ENCODE results near the gene EXOC6B.

Gene EXOC6B

DNA sequence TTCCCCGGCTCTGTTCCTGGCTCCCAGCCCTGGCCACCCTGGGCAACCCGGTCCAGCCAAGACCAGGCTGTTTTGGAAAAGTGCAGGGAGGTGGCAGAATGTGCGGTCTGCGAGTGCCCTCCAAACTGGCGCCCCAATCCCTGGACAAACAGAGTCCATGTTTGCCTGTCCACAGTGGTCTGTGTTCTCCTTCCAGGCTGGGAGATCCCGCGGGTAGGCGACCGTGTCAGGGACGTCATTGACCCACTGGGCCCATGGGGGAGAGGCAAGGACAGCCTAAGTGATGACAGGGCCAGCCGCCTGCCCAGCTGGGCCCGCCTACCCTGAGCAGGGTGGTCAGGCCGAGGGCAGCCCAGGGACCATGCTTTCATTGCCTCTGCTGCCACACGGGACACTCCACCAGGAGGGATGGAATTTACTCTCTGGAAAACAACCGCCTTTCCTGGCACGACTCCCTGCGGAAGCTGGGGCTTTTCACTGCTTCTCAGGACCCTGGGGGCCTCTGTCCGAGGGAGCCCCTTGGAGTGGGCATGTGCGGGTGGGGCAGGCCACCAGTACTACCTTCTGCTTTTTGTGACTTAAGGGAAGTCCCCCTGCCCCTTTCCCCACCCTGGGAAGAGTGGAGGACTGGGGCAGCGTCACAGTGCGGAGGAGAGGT lies 698.3 kb downstream of the EXOC6B start:
- H3K4me3 ChIP-seq = no peak overlapping the region
- H3K27ac ChIP-seq = no peak overlapping the region

DNA sequence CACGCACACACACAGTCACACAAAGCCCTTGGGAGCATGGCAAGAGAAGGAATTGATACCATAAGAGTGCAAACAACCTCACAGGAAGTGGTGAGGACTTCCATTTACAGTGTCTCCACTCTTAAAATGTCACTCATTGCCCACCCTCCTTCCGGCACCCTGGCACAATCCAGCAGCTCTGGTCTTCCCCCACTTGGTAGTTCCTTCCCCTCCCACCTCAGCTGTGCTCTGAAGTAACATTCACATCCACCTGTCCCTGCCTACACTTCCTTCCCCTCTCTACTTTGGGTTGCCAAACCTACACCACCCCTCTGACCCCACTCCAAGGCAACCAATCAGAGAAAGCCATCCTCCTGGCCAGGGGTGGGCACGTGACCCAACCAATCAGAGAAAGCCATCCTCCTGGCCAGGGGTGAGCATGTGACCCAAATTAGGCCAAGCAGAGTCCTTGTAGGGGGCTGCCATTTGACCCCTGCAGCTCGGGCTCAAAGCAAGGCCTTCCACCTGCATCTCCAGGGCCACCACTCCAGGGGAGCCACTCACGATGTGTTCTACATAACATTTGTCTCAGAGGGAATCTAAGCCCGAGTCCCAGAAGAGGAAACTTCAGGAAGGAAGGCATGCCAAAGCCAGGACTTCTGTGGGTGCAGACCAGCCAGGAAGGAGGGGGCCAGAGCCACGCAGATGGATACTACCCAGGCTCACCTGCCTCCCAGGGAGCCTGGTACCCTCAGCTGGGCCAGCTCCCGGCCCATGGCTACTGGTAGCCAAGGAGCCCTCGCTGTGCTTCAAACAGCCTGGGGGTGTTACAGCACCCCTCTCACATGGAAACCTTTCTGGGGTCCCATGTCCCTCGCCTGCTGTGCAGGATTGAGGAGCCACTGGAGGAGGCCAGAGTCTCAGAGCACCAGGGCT lies 699.4 kb downstream of the EXOC6B start:
- H3K27ac ChIP-seq = no peak overlapping the region
- H3K4me3 ChIP-seq = no peak overlapping the region
